NCI-H2029 treated with DMSO at 0.1 percent for 48 hours (cell line): ENCODE measurements around the gene PSD2.

Experiments used
- DNase-seq: peaks from one replicate; lab custom pipeline; 2025; lab: John Stamatoyannopoulos, UW

PSD2 gene

GRCh38 chr5:139795074-139796001 lies at the start of gene PSD2:
TSS of gene PSD2 (plus strand) at chr5:139795808. CDS start at chr5:139809441, 13,633 bp downstream.
- DNase-seq, result no peak

GRCh38 chr5:139746691-139747582 lies 48.7 kb upstream of the PSD2 start:
- no peak for DNase-seq

- DNase-seq, result no peak
Observed at GRCh38 chr5:139747583-139748504, 47.8 kb upstream of the PSD2 start.

GRCh38 chr5:139748505-139748826 lies 47.1 kb upstream of the PSD2 start:
- no peak for DNase-seq

- DNase-seq, result no peak
Observed at GRCh38 chr5:139749242-139749641, 46.4 kb upstream of the PSD2 start.

GRCh38 chr5:139751236-139751635 lies 44.4 kb upstream of the PSD2 start:
- DNase-seq, result no peak

- no peak for DNase-seq
Observed at GRCh38 chr5:139752506-139753473, 42.8 kb upstream of the PSD2 start.

GRCh38 chr5:139755892-139756671 lies 39.5 kb upstream of the PSD2 start:
- DNase-seq, result no peak

- DNase-seq, result no peak
Observed at GRCh38 chr5:139756971-139757370, 38.6 kb upstream of the PSD2 start.

GRCh38 chr5:139757727-139758509 lies 37.7 kb upstream of the PSD2 start:
- DNase-seq, result no peak

- DNase-seq, result no peak
Observed at GRCh38 chr5:139758510-139759075, 37.0 kb upstream of the PSD2 start.

- no peak for DNase-seq
Observed at GRCh38 chr5:139759219-139759721, 36.3 kb upstream of the PSD2 start.

- DNase-seq, result no peak
Observed at GRCh38 chr5:139760066-139761056, 35.2 kb upstream of the PSD2 start.

GRCh38 chr5:139761057-139761450 lies 34.6 kb upstream of the PSD2 start:
- DNase-seq, result no peak

GRCh38 chr5:139761501-139761900 lies 34.1 kb upstream of the PSD2 start:
- DNase-seq, result no peak

GRCh38 chr5:139762615-139763170 lies 32.9 kb upstream of the PSD2 start:
- no peak for DNase-seq
